HG02763 (cell line): ENCODE measurements around the gene ABCA1.

Source experiments
- ATAC-seq: cut with Tn5 transposase; IDR thresholded peaks from one replicate; pipeline ENCODE4 v1.9.1; 2021; ENCODE audit warnings: mild to moderate bottlenecking, moderate library complexity; ENCODE audit not compliant: unreplicated experiment

Gene ABCA1

GRCh38 chr9:104805441-104805840 lies 122.5 kb downstream of the ABCA1 start:
- no peak for ATAC-seq

GRCh38 chr9:104802906-104803305 lies 125.0 kb downstream of the ABCA1 start:
- ATAC-seq: no peak

- ATAC-seq: no peak
These were observed 125.8 kb downstream of the ABCA1 start for GRCh38 chr9:104802110-104802509.

- no peak for ATAC-seq
These were observed 127.7 kb downstream of the ABCA1 start for GRCh38 chr9:104800068-104800785.

GRCh38 chr9:104798209-104798995 lies 129.6 kb downstream of the ABCA1 start:
- no peak for ATAC-seq

GRCh38 chr9:104795857-104796256 lies 132.1 kb downstream of the ABCA1 start:
- no peak for ATAC-seq

- ATAC-seq: no peak
These were observed 132.9 kb downstream of the ABCA1 start for GRCh38 chr9:104795082-104795481.

- no peak for ATAC-seq
These were observed 133.9 kb downstream of the ABCA1 start for GRCh38 chr9:104794070-104794469.

GRCh38 chr9:104788251-104788650 lies 139.7 kb downstream of the ABCA1 start:
- no peak for ATAC-seq

- no peak for ATAC-seq
These were observed 140.5 kb downstream of the ABCA1 start for GRCh38 chr9:104787306-104788015.

GRCh38 chr9:104786293-104786692 lies 141.7 kb downstream of the ABCA1 start:
- no peak for ATAC-seq

GRCh38 chr9:104784098-104784497 lies 143.9 kb downstream of the ABCA1 start:
- peak; percentile 85 for ATAC-seq

GRCh38 chr9:104783588-104783987 lies 144.4 kb downstream of the ABCA1 start:
- ATAC-seq: no peak

GRCh38 chr9:104780796-104781395 lies 147.1 kb downstream of the ABCA1 start:
- ATAC-seq: no peak

- ATAC-seq: no peak
These were observed 147.9 kb downstream of the ABCA1 start for GRCh38 chr9:104779946-104780535.

GRCh38 chr9:104779334-104779733 lies 148.6 kb downstream of the ABCA1 start:
- no peak for ATAC-seq

GRCh38 chr9:104778802-104779201 lies 149.2 kb downstream of the ABCA1 start:
- no peak for ATAC-seq

- no peak for ATAC-seq
These were observed 151.2 kb downstream of the ABCA1 start for GRCh38 chr9:104776797-104777196.

- no peak for ATAC-seq
These were observed 152.0 kb downstream of the ABCA1 start for GRCh38 chr9:104775976-104776375.

- peak; percentile 61 for ATAC-seq
These were observed 152.4 kb downstream of the ABCA1 start for GRCh38 chr9:104775574-104775936.
